COLO668 (cell line): ENCODE measurements around the gene BDP1.
"Not testable (repeated sequence)": the region's sequence is repeated elsewhere in the genome, so short reads cannot be mapped to it uniquely, and the experiment has no call there.

Experiments used
- DNase-seq: peaks from one replicate; lab custom pipeline; 2025; ENCODE audit not compliant: unreplicated experiment; lab: John Stamatoyannopoulos, UW

Gene BDP1

DNA sequence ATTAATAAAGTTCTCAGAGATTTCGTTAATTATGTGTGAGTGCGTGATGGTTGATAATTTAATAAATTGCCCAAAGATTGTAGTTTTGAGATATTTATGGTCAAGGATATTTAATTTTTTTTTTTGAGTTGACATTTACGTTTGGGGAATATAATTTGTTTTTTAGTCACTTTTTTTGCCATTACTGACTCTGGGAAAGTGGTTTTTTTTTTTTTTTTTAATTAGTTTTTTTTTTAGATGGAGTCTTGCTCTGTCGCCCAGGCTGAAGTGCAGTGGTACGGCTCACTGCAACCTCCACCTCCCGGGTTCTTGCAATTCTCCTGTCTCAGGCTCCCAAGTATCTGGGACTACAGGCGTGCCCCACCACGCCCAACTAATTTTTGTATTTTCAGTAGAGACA lies 1.7 kb downstream of the BDP1 start:
- no peak for DNase-seq

DNA sequence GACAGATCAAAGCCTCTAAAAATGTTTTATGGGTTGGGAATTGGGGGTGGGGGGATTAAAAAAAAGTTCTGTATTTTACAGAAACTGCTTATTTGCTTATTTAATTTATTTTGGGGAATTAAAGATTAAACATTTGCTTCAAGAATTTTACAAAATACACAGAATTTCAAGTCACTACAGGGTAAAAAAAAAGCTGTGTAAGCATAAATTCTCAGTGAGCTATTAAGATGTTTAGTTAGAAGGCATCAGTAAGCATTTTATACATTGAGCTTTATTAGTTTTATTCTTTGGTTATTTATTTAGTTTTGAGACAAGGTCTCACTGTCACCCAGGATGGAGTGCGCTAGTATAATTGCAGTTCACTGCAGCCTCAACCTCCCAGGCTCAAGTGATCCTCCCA lies 5.2 kb downstream of the BDP1 start:
- no peak for DNase-seq

DNA sequence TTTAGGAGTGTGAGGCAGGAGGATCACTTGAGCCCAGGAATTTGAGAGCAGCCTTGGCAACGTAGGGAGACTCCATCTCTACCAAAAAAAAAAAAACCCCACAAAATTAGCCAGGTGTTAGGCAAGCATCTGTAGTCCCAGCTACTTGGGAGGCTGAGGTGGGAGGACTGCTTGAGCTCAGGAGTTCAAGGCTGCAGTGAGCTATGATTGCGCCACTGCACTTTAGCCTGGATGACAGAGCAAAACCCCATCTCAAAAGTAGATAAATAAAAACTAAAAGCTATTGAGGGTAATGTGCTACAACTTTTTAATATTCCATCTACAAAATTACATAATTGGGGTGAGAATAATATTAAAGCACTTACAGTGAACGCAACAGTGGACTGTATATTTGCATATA lies 5.9 kb downstream of the BDP1 start:
- no peak for DNase-seq

DNA sequence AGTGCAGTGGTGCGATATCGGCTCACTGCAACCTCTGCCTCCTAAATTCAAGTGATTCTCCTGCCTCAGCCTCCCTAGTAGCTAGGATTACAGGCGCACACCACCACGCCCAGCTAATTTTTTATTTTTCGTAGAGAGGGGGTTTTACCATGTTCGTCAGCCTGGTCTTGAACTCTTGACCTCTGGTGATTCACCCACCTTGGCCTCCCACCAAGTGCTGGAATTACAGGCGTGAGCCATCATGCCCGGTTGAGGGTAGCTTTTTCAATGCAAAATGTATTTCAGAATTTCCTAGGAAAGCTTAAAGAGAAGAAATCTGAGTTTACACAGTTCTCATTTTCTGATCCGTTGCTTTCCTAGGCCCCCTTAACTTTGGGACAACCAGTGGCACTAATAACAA lies 15.7 kb downstream of the BDP1 start:
- no peak for DNase-seq

DNA sequence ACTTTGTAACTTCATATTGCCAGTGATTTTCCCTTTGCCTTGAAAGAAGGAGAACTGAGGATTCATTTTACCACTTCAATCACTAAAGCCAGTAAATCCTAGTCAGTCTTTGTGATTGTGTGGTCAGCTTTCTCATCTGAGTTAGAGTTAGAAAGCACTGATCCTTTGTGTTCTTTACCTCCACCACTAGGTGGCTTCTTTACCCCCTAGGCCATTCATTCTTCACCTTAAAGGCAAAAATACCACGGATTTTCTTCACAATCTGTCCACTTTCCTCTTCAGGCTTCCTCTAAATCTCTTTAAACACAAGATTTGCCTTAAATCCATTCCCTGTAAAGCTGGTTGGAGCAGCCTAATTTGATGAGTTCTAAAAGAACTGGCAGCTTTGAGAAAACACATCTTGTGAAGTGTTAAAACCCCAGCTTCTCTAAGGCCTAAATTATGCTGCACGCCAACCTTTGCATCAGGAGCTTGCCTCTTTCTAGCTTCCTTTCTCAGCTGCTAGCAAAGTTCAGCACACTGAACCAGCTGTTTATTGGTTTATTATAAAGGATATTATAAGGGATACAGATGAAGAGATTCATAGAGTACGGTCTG lies 20.4 kb downstream of the BDP1 start:
- no peak for DNase-seq

DNA sequence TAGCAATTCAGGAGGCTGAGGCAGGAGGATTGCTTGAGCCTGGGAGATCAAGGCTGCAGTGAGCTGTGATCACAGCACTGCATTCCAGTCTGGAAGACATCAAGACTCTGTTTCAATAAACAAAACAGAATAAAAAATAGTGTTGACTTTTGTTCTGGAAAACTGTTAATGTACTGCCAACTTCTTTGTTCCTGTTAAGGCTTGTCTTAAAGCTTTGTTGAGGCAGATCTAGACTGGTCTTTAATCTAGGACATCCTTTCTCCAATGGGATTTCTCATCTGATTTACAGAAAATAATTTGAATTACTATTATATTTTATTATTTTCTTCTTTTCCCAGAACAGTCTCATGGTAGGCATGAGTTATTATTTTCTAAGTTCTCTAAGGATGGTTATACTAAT lies 26.0 kb downstream of the BDP1 start:
- DNase-seq = no peak

DNA sequence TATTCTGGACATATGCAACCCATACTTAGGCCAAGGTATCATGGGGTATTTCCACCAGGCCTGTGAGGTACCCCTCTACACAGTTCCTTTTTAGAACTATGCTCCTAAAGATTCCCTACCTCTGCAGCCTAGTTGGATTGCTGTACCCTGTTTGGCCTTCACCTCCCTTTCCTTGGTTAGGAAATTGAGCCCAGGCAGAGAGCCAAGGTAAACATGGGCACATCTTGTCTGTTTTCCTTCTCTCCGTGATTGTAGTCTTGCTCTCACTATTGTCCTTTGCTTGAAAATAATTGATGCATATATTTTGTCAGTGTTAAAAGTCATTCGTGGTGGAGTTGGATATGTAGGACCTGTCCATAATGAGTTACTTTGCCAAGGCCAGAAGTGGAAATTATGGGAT lies 26.7 kb downstream of the BDP1 start:
- DNase-seq = peak; percentile 1

DNA sequence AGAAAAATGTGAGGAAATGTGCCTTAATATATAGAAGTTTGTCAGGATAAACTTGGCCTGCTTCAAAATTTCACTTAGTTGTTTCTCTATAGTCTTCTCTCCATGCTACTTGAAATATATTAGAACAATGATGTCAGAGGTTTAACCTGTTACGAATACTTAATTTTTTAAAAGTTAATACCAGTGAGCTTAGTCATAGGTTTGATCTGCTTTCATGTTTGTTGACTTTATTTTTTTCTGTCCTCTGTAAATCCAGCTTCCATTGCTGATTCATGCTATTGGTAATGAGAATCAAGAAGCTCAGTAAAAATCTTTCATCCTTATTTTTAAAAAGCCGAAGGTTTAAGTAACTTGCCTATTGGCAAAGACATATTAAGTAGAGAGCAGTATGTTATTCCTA lies 27.9 kb downstream of the BDP1 start:
- no peak for DNase-seq

DNA sequence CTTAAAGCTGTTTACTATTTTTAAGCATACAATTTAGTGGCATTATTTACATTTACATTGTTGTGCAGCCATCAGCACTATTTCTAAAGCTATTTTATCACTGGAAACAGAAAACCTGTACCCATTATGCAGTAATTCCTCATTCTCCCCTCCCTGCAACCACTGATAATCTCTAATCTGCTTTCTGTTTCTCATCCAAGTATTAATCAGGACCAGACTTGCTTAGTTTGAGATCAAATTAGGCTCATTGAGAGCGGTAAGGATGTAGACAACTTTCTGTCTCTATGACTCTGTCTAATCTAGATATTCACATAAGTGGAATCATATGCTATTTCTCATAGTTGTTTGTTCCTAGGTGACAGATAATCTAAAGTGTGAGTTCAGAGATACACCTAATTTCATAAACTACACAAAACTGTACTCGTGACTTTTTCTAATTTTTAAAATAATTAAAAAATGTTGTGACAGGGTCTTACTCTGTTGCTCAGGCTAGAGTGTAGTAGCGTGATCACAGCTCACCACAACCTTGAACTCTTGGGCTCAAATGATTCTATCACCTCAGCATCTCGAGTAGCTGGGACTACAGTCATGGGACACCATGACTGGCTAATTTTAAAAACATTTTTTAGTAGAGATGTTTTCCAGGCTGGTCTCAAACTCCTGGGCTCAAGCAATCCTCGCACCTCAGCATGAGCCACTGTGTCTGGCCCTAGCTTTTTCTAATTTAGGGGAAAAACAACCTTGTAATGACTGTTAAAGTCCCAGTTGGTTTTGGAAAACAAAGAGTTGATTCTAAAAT lies 37.6 kb downstream of the BDP1 start:
- DNase-seq = no peak

DNA sequence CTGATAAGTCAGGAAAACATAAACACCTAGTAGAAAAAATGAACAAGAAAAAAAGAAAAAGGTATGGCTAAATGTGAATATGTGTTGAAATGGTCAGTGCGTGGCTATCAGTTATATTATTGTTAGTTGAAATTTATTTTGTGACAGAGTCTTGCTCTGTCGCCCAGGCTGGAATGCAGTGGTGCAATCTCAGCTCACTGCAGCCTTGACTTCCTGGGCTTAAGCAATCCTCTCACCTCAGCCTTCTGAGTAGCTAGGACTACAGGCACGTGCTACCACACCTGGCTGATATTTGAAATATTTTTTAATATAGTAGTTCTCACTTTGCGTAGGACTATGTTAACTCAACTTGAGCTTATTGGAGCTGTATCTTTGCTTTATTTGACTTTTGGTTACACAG lies 38.8 kb downstream of the BDP1 start:
- DNase-seq = not testable (repeated sequence)

DNA sequence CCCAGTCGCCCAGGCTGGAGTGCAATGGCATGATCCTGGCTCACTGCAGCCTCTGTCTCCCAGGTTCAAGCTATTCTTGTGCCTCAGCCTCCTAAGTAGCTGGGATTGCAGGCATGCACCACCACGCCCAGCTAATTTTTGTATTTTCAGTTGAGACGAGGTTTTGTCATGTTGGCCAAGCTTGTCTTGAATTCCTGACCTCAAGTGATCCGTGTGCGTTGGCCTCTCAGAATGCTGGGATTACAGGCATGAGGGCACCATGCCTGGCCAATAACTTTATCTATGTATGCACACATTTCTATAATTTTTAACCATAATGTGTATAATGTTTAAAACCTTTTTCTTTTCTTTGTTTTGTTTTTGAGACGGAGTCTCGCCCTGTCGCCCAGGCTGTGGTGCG lies 43.3 kb downstream of the BDP1 start:
- DNase-seq = not testable (repeated sequence)

DNA sequence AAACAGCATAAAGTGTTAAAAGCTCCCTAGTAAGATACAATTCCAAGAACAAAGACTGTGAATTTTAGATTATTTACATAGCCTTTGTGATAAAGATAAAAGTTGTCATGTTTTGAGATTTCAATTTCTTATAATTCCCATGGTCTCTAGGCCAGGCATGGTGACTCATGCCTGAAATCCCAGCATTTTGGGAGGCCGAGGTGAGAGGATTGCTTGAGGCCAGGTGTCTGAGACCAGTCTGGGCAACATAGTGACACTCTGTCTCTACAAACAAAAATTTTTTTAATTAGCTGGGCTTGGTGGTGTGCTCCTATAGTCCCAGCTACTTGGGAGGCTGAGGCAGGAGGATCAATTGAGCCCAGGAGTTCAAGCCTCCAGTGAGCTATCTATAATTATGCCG lies 48.1 kb downstream of the BDP1 start:
- DNase-seq = no peak

DNA sequence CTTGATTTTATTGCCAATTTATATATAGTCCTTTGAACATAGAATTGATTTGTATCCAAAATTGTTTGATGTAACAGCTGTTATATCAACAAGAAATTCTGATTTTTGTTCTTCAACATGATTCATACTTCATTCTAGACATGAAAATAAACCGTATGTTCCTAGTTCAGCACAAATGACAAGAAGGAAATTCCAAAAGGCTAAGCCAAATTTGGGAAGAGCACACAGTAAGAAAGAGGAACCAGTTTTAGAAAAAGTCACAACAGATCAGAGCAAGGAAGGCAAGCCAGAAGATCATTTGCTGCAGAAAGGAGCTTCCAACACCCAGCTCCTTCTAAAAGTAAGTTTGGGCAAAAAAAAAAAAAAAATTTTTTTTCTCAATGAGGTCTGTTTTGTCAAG lies 66.7 kb downstream of the BDP1 start:
- DNase-seq = no peak

DNA sequence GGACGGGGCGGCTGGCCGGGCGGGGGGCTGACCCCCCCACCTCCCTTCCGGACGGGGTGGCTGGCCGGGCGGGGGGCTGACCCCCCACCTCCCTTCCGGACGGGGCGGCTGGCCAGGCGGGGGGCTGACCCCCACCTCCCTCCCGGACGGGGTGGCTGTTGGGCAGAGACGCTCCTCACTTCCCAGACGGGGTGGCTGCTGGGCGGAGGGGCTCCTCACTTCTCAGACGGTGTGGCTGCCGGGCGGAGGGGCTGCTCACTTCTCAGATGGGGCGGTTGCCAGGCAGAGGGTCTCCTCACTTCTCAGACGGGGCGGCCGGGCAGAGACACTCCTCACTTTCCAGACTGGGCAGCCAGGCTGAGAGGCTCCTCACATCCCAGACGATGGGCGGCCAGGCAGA lies 70.2 kb downstream of the BDP1 start:
- not testable (repeated sequence) for DNase-seq

DNA sequence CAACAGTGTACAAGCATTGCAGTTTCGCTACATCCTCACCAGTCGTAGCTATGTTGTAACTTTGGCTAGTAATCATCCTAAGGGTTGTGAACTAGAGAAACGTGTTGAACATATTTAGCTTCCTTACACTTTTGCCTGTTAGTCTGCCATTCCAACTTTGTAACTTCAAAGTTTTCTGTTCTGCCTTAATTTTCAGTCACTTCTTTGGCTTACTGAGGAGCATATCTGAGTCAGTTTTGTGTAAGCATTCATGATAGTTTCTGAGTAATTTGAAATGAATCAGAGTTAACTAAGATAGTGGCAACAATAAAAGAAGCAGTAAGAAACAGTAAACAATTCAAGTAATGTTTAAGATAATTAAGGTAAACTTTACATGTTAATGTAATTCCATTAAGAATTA lies 72.8 kb downstream of the BDP1 start:
- no peak for DNase-seq

DNA sequence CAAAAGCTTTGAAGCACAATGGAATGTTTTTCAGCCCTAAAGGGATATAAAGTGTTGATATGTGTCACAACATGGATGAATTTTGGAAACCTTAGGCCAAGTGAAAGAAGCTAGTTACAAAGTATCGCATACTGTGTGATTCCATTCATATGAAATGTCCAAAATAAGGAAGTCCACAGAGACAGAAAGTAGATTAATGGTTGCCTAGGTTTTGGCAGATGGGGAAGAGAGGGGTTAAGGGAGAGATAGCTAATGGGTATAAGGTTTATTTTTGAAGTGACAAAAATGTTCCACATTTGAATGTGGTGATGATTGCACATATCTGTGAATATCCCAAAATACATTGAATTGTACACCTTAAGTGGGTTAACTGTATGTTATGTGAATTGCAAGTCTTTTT lies 74.2 kb downstream of the BDP1 start:
- no peak for DNase-seq

DNA sequence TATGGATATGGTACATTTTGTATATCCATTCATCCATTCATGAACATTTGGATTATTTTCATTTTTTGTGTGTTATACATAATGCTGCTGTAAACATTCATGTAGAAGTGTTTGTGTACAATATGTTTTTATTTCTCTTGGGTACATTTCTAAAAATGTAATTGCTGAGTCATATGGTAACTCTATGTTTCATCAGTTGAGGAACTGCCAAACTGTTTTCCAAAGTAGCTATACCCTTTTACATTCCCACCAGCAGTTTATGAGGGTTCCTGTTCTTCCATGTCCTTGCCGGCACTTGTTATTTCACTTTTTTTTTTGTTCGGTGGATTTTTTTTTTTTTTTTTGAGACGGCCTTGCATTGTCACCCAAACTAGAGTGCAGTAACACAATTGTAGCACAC lies 77.7 kb downstream of the BDP1 start:
- DNase-seq = no peak

DNA sequence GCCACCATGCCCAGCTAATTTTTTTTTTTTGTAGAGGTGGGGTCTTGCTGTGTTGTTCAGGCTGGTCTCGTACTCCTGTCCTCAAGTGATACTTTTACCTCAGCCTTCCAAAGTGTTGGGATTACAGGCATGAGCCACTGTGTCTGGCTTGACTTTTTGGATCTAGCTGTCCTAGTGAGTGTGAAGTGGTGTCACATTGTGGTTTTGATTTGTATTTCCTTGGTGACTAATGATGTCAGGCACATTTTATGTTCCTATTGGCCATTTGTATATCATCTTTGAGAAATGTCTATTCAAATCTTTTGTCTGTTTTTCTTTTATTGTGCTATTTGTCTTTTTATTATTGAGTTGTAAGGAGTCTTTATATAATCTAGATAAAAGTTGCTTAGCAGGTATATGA lies 78.2 kb downstream of the BDP1 start:
- DNase-seq = no peak

DNA sequence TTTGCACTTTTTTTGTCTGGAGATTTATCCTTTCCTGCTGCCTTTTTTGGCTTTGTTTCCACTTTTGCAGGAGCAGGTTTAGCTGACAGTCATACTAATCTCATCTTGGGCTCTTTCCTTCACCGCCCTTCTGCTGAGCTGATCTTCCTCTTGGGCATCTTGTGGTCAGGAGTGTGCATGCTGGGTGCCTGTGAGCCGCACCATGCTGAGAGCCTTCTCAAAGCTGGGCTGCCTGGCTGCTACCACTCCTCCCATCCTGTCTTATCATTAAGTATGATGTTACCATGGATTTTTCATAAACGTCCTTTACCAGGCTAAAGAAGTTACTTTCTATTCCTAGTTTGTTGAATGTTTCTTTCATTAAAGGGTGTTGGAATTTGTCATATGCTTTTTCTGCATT lies 82.2 kb downstream of the BDP1 start:
- no peak for DNase-seq

DNA sequence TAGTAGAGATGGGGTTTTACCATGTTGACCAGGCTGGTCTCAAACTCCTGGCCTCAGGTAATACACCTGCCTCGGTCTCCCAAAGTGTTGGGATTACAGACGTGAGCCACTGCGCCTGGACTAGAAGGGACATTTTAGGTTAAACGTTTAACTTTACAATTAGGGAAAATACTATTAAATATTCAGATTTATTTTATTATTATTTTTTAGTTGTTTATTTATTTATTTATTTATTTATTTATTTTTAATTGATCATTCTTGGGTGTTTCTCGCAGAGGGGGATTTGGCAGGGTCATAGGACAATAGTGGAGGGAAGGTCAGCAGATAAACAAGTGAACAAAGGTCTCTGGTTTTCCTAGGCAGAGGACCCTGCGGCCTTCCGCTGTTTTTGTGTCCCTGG lies 95.4 kb downstream of the BDP1 start:
- DNase-seq = not testable (repeated sequence)

DNA sequence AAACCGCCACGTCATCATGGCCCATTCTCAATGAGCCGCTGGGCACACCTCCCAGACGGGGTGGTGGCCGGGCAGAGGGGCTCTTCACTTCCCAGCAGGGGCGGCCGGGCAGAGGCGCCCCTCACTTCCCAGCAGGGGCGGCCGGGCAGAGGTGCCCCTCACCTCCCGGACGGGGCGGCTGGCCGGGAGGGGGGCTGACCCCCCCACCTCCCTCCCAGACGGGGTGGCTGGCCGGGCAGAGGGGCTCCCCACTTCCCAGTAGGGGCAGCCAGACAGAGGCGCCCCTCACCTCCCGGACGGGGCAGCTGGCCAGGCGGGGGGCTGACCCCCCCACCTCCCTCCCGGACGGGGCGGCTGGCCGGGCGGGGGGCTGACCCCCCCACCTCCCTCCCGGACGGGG lies 96.1 kb downstream of the BDP1 start:
- DNase-seq = not testable (repeated sequence)

DNA sequence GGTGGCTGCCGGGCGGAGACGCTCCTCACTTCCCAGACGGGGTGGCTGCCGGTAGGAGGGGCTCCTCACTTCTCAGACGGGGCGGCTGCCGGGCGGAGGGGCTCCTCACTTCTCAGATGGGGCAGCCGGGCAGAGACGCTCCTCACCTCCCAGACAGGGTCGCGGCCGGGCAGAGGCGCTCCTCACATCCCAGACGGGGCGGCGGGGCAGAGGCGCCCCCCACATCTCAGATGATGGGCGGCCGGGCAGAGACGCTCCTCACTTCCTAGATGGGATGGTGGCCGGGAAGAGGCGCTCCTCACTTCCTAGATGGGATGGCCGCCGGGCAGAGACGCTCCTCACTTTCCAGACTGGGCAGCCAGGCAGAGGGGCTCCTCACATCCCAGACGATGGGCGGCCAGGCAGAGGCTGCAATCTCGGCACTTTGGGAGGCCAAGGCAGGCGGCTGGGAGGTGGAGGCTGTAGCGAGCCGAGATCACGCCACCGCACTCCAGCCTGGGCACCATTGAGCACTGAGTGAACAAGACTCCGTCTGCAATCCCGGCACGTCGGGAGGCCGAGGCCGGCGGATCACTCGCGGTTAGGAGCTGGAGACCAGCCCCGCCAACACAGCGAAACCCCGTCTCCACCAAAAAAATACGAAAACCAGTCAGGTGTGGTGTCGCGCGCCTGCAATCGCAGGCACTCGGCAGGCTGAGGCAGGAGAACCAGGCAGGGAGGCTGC lies 96.7 kb downstream of the BDP1 start:
- not testable (repeated sequence) for DNase-seq
